GM18508 (cell line): ENCODE results near the gene CCDC90B.

Source experiments
- ATAC-seq: cut with Tn5 transposase; IDR thresholded peaks from one replicate; pipeline ENCODE4 v1.9.1; 2021; ENCODE audit warnings: moderate number of reproducible peaks; ENCODE audit not compliant: insufficient read depth, unreplicated experiment

CCDC90B gene

GRCh38 chr11:83249445-83249844, 36.7 kb downstream of the CCDC90B start:
- ATAC-seq: no peak

- ATAC-seq: peak; percentile 66
Observed at GRCh38 chr11:83241291-83241946, 44.7 kb downstream of the CCDC90B start.

- ATAC-seq: no peak
Observed at GRCh38 chr11:83238111-83238510, 48.1 kb downstream of the CCDC90B start.

GRCh38 chr11:83235825-83236224, 50.3 kb downstream of the CCDC90B start:
- ATAC-seq: no peak

GRCh38 chr11:83223457-83223856, 62.7 kb downstream of the CCDC90B start:
- ATAC-seq: no peak

GRCh38 chr11:83222499-83222898, 63.7 kb downstream of the CCDC90B start:
- ATAC-seq: no peak

- ATAC-seq: no peak
Observed at GRCh38 chr11:83221694-83222093, 64.5 kb downstream of the CCDC90B start.

GRCh38 chr11:83220260-83220659, 65.9 kb downstream of the CCDC90B start:
- ATAC-seq: no peak

GRCh38 chr11:83219095-83219494, 67.1 kb downstream of the CCDC90B start:
- no peak for ATAC-seq
